ENCODE data around the gene RFX5.
"Not testable (repeated sequence)": the region's sequence is repeated elsewhere in the genome, so short reads cannot be mapped to it uniquely, and the experiment has no call there.

The RFX5 gene

GRCh38 chr1:151361883-151362282, 14.8 kb upstream of the RFX5 start:
- no peak for DNase-seq

GRCh38 chr1:151356696-151357095, 9.6 kb upstream of the RFX5 start:
- DNase-seq: no peak

GRCh38 chr1:151352021-151352718, 5.1 kb upstream of the RFX5 start:
- no peak for DNase-seq

- DNase-seq: not testable (repeated sequence)
Measured at GRCh38 chr1:151350323-151350722, 3.3 kb upstream of the RFX5 start.

GRCh38 chr1:151347523-151348246, 633 bp upstream of the RFX5 start:
- no peak for DNase-seq

DNA sequence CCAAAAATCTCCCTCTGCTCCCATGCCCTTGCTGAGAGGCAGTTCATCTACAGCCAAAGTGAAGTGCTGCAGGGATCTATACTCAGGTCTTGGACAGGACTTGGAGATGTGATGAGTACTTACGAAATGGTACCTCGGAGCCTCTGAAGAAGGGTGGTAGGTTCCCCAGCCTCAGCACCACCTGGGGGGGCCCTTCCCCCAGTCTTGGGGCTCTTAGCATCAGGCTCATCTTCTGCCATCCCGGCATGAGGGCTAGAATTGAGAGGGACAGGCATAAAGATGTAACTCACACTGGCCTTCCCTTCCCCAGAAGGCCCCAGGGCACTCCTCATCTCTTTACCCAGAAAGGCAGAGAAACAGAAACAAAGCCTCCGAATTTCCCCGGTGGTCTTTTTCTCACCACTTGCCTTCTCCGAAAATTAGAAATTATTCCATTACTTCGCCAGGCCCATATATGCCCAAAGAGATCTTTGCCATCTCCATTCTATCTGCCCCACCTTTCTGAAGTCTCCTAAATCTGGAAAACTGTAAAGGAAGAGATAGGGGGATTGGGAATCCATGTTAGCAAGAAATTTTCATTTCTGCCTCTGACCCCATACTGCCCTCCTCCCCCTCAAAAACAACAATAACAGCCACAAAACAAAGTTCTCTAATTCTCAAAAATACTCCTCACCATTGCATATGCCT, 827 bp downstream of the RFX5 start:
- no peak for DNase-seq

- DNase-seq: peak; percentile 21 to 59
Measured at GRCh38 chr1:151344291-151344690, 2.8 kb downstream of the RFX5 start.

DNA sequence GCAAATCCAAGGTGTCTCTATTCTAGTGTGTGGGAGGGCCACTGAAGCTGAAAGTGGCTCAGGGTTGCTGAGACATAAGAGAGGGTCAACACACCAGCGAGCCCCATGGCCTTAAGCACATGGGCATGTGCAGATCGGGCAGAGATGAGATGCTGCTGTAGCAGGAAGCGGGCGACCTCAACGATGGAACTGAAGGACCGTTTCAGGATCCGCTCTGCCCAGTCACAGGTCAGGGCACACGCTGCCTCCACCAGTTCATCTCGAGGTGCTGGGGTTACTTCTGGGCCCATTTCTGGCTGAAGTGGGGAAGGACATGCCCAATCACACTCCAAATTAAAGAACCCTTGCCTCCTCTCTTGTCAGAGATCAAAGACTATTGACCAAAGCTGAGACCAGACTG, 3.5 kb downstream of the RFX5 start:
- no peak for DNase-seq

- no peak for DNase-seq
Measured at GRCh38 chr1:151342569-151342968, 4.5 kb downstream of the RFX5 start.

- DNase-seq: no peak
Measured at GRCh38 chr1:151342021-151342420, 5.0 kb downstream of the RFX5 start.

- peak; percentile 80 to 89 for DNase-seq
Measured at GRCh38 chr1:151340870-151341754, 5.9 kb downstream of the RFX5 start.

DNA sequence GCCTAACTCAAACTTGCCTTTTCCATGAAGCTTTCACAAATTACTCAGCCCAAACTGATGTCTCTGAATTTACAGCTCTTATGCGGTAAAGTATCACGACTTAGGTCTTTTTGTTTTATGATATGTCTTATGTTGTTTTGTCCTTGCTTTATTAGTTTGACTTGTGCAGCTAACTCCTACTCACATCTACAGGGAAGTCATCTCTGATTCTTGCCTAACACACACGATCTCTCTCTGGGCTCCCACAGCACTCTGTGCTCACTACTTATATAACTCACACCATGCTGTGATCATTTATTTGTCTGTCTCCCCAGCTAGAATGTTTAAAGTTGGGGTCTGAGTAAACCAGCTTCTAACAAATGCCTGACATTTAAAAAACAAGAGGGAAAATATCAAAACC, 10.5 kb downstream of the RFX5 start:
- peak; percentile 44 to 70 for DNase-seq

GRCh38 chr1:151334822-151335221, 12.2 kb downstream of the RFX5 start:
- no peak for DNase-seq

DNA sequence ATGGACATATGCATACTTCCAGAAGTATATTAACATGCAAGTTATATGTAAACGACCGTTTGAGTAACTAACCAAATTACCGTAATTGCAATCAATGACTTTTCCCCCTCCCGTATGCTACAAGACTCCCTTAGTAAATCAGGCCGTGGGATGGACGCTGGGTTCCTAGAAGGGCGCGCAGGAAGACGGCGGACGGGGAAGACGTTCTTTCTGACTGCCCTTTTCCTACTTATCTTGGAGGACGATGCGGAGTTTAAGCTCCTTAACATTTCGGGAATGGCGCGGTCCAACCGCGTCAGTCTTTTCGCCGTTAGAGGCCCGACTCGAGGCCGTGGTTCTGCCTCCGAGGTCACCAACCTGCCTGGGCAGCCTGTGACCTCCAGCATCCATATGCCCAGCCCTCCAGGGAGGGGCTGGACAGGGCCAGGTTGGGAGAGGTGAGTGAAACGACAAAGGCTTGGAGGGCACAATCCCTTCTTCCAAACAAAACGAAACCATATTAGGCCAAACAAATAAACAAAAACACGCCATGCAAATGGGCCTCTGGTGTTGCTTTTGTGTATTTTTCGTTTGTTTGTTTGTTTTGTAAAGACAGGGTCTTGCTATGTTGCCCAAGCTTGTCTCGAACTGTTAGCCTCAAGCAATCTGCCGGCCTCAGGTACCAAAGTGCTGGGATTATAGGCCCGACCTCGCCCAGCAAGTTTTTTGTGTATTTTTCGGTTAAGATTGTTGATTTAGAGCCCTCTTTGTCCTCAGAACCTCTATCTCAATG, 19.0 kb downstream of the RFX5 start:
- DNase-seq: no peak

DNA sequence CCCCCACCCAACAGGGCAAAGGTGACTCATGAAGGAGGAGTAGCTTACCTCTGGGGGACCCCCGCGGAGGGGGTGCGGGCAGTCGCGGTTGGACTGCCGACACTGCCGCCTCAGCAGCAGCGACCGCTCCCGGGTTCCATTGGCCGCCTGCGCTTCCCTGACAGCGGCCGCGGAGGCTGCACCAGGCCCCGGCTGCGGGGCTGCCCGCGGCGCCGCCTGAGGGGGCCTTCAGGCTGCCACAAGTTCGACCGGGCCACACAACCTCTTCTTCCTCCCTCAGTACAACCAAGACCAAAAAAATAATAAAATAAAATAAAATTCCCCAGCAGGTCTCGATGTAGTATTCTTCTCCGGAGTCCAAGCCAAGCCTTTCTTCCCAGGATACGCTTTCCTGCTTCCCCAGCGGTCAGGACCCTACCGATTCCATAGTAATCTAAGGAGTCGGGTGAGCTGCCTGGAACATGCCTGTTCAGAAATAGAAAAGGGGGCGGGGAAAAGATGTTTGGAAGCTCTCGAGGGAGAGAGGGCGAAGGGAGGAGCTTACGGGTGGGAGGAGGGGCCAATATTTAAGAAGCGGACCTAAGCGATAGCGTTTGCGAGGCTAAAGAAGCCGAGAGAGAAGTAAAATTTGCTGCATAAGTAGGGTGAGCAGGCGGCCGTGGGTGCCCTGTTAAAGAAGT, 19.7 kb downstream of the RFX5 start, which contains the start of gene PI4KB:
Gene PI4KB, minus strand, starts transcription at position 194 of the 680 bp plus-strand sequence. CDS start 10,935 bp downstream, outside the sequence.
- DNase-seq: peak; percentile 97 to 99

DNA sequence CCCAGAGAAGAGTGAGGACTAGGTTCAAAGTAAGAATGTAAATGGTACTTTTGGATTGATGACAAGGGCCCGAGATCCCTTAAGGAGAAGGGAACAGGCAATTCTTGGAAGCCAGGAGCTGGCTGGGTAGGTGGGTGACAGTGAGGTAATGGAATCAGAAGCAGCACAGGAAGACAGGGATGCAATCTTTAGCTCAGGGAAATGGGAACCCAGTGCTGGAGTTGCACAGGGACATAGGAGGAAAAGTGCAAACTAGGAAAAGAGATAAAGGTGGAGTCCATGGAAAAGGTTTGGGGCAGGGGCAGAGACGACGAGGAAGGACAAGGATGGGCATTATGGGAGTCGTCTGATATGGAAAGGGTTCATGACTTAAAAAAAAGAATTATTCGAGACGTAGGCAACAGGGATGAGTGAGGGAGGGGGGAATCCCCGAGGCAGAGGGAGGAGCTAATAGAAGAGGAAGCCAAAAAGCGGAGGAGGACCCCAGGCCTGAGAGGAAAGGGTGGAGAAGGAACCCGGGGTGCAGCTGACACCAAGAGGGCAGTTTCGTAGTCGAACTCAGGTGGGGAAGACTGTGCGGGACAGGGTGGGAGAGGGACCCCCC, 20.3 kb downstream of the RFX5 start:
- DNase-seq: peak; percentile 91 to 92

- peak; percentile 7 to 37 for DNase-seq
Measured at GRCh38 chr1:151325646-151326429, 21.2 kb downstream of the RFX5 start.

GRCh38 chr1:151325231-151325630, 21.8 kb downstream of the RFX5 start:
- peak; percentile 53 to 82 for DNase-seq

- no peak for DNase-seq
Measured at GRCh38 chr1:151324390-151324930, 22.6 kb downstream of the RFX5 start.

DNA sequence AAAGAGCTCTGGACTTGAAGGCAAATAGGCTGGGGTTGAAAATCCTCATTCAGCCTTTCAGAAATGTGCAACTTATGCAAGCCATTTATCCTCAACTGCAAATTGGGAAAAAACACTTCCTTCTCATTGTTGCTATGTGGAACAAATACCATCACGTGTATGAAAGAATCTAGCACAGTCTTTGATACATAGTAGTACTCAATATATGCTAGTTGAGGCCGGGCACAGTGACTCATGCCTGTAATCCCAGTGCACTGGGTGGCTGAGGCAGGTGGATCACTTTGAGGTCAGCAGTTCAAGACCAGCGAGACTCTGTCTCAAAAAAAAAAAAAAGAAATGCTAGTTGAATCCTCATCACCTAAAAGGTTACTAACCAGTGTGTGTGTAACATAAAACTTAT, 28.1 kb downstream of the RFX5 start:
- DNase-seq: no peak

All from inflammatory macrophage treated with lipopolysaccharide for 1 hour (primary cell).